HG02840 (cell line): ENCODE data around the gene ESPNL.

Source experiments
- ATAC-seq: cut with Tn5 transposase; IDR thresholded peaks from one replicate; pipeline ENCODE4 v1.9.1; 2021; ENCODE audit warnings: mild to moderate bottlenecking, moderate library complexity, moderate number of reproducible peaks; ENCODE audit not compliant: unreplicated experiment, low FRiP score

ESPNL gene

DNA sequence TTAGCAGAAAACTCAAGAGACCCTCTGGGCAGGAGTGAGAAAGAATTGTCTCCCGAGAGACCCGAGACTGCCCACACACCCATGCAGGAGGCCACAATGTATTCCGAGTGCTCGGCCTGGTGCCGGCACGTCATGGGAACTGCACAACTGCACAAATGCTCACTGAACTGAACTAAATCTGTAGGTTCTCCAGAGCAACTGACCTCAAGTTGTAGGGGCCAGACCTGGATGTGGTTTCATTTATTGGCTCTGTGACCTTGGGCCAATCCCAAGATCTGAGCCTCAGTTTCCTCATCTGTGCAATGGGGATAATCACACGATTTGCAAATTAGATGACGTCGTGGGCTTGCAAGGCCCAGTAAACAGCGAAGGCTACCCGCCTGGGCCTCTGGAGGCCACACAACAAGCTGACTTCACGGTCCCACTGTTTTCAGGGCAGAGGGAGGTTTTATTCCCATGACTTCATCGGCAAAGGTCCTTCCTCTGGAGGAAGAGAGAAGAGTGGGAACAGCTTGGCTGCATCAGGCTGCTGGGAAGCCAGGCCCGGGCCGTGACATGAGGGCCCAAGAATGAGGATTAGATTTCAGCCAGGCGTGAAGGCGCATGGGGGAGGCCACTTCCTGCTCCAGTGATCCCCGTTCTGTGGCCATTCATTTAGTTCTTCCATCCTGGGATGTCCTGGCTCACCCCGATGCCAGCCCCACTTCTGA, 55.1 kb downstream of the ESPNL start:
- ATAC-seq = no peak

DNA sequence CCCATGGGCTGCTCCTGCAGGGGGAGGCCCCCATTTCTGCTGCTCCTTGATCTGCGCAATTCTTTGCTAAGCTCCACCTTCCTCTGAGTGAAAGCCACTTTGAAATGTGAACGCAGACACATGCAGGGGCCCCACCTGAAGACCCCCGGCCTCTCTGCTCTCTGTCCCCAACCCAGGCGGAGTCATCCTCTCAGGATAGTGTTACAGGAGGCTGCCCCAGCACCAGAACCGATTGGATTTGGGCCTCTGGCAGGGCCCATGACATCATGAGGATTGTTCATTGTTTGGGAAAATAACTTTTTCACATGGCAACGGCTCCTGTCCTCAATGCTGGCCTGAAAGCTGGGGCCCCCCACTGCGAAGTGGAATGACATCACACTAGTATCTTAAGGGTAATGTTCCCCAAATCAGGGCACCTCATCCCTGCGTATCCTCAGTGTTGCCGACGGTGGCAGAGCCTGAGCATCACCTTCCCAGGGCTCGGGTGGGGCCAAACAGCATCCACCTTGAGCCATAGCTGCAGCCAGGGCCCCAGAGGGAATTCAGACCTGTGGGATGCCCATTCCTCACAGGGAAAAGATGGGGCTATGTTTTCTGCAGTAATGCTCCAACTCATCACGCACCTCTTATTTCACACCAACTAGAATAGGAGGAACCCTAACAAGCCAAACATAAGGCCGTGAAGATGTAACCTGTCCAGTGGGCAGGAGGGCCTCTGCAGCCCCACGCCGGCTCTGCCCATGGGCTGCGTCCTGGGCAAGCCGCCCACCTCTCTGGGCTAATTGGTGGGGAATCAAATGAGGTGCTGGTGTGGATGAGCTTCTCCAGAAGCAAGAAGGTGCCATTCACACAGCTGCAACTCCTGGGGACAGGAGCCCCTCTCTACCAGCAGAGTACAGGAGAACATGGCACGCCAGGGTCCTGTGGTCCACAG, 55.9 kb downstream of the ESPNL start:
- ATAC-seq = no peak

DNA sequence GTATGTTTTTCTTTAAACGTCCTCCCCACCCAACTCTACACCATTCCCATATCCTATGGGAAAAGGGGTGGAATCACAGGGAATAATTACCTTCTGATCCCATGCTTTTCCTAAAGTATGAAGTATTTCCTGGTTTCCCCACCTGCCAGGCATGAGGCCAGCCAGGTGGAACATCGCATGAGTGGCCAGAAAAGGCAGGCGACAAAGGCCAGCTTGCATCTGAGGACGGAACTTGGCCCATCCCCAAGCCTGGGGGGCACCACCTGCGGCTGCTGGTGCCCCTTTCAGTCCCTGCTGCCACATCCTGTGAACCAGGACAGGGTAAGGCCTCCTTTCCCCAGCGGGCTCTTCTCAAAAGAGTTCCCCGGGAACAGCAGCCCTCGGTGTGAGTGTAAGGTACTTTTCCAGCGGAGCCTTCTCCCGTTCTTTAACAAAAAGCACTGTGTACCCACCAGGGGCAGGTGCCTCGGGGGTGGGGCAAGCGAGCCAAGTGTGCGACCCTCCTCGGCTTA, 57.4 kb downstream of the ESPNL start:
- no peak for ATAC-seq

DNA sequence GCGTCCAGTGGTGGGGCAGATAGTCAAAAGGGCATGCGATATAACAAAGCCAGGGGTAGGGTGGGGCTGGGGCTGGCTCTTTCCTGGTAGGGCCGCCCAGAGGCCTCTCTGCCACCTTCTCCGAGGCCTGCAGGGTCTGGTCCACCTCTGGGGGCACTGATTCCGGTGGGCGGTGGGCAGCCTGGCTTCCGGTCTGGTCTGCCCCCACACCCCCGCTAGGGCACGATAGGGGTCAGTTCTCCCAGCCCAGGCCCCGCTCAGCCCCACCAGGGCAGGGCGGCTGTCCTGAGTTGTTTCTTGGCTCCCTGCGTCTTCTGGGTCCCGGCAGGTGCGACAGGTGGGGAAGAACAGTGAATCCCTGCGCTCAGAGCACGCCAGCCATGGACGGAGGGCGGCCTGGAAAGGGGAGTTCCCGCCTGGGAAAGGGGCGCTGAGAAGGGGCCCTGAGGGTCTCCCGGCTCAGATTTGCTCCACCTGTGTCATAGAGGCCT, 57.9 kb downstream of the ESPNL start:
- no peak for ATAC-seq

DNA sequence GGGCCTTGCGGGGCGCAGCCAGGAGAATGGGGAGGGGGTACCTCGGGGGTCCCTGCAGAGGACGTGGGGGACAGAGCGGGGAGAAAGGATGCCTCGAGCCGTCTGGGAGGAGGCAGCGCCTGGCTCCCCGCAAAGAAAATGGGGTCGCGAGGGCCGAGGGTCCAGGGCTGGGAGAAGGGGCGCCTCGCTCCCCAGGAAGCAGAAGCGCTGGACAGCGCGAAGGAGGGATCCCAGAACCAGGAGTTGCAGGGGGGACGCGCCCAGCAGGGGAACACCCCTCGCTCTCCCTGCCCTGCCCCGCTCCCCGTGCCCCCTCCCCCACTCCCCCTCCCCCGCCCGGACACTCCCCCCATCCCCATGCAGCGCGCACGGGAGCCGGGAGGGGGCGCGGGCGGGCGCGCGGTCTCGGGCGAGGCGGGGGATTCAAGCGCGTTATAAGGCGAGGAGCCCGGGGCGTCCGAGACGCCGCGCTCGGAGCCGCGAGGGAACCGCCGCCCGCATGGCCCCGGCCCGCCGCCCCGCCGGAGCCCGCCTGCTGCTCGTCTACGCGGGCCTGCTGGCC, 58.5 kb downstream of the ESPNL start, which contains the start of gene ERFE:
TSS of gene ERFE (plus strand) at position 462 of the 562 bp plus-strand sequence. CDS start at position 500, 38 bp downstream.
- ATAC-seq = no peak

DNA sequence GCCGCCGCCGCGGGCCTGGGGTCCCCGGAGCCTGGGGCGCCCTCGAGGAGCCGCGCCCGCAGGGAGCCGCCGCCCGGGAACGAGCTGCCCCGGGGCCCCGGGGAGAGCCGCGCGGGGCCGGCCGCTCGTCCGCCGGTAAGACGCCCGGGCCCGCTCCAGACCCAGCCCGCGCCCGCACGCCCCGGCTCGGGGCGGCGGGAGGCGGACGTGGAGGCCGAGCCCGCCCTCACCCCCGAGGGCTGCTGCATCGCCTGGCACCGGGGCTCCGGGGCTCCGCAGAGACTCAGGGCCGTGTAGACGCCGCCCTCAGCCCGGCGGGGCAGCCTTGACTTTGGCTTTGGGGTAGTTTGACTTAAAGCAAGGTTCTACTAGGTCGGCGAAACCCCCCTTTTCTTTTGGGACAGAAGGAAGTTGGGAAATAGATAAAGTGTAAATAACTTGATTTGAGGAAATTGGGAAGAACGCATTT, 59.0 kb downstream of the ESPNL start:
- ATAC-seq = no peak

DNA sequence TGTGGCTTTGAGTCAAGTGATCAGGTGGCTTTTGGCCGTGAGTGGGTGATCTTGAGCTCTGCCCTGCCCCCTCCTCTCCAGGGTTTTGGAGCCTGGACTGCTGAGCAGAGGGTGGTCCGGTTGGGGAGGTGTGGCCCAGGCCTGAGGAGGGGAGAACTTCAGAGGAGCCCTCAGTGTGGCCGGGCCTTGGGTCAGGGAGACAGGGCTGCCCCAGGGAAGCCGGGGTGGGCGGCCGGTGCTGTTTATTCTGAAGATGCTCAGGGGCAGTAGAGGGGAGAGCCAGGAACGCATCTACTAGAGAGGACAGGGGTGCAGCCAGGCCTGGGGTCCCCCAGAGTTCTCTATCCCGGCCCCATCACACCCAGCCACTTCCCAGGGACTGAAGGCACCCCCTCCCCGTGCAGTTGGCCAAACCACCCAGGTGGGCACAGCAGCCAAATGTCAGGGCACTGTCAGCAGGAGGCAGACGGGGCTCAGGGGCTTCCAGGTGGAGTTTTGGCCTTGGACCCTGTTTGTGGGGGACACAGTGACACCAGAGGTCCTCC, 59.6 kb downstream of the ESPNL start:
- ATAC-seq = no peak

DNA sequence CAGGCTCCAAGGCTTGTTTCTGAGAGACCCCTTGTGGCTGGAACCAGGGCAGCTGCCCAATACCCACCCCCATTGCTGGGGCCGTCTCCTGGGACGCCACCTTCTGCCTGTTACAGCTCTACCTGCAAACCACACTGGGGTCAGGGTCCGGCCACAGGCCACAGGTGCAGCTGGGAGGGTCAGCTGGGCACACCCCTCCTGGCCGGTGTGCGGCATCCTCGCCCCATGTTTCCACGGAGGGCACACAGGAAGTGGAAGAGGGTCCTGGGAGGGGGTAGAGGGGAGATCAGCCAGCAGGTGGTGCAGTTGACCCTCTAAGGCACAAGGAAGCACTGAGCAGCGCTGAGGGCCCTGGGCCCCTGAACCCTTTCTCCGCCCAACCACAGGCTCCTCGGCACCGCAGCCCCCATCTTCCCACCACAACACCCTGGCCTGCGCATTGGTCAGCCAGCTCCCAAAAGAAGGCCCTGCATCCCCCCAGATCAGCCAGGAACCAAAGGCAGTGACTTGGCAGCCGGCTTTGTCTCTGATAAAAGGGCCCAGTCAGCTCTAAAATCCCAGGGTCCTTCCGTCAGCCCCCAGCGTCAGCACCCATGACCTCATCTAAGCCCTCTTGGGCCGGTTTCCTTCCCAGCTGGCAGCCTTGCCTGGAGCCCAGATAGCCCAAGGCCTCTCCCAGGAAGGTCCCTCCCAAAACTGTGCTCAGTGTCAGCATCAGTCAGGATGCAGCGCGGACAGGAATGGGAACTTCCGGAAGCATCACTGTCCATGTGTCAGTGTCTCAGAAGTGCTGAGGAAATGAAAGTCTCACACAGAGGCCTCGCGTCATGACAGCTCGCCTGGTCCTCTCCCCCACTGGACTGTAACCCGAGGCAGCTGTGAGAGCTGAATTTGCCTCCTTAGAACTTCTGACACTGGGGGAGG, 60.3 kb downstream of the ESPNL start:
- no peak for ATAC-seq

DNA sequence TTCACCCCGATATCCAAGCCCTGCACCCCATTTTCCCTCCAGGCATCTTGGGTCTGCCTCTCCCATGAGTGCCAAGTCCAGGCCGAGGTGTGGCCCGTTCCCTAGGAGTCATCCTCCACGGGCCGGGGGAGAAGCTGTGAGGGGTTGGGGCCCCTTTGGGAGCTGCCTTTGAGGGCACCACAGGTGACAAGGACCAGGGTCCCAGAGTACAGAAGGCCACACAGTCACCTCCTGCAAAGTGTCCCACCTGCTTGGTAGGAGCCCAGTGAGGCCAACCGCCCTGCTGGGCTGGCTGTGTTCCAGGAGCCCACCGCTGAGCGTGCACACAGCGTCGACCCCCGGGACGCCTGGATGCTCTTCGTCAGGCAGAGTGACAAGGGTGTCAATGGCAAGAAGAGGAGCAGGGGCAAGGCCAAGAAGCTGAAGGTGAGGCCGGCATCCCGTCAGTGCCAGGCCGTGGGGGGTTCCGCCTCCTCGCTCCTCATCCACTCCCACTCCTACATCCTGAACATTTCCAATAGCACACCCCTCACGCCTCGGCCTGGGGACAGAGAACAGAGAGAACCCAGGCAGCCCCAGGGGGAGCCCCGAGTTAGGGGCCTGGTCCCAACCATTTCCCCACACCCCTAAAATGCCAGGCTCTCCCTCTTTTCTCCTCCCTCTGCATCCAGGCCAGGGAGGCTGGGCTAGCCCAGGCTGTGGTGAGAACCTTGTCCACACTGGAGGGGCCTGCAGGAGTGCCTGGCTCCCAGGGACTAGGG, 61.3 kb downstream of the ESPNL start:
- no peak for ATAC-seq

DNA sequence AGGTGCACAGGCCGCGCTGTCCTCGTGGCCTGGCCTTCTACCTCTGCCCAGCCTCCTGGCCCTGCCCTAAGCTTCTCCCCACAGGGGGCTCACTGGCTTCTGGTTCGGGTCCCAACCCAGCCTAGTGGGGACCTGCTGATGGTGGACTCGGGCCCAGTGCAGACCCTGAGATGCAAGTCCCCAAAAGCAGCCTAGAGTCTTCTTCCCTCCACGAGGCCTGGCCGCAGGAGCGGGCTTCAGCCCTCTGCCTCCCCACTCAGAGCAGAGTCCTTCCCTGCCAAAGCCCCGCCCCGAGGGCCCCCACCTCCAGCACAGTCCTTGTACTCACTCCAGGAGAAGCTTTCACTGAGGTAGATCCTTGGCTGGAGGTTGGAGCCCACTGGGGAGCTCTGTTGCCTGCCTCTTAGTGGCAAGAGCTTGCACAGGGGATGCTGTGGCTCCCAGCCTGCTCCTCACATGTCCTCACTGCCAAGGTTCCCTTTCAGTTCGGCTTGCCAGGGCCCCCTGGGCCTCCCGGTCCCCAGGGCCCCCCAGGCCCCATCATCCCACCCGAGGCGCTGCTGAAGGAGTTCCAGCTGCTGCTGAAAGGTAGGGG, 62.2 kb downstream of the ESPNL start:
- ATAC-seq = no peak

DNA sequence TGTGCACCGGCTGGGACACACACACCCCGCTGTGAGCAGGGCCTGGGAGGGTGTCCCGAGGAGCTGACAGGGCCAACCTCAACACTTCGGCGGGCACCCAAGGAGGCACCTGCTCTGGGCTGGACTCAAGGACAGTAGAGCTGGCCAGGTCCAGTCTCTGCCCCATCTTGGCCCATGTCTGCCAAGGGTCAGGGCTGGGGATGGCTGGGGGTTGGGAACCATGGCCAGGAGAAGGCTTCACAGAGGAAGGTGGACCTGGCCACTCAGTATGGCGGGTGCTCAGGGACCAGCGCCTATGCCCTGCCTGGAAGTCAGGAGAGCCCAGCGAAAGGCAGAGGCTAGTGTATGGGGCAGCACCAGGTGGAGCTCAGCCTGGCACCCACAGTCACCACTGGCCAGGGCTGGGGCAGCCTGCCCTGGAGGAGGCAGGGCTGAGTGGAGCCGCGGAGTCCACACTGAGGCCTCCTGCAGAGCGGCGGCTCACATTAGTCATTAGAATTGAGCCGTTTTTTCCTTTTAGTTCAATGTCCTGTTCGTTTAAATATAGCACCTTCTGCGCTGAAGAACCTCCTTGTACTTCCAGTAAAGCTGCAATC, 62.8 kb downstream of the ESPNL start:
- ATAC-seq = no peak

DNA sequence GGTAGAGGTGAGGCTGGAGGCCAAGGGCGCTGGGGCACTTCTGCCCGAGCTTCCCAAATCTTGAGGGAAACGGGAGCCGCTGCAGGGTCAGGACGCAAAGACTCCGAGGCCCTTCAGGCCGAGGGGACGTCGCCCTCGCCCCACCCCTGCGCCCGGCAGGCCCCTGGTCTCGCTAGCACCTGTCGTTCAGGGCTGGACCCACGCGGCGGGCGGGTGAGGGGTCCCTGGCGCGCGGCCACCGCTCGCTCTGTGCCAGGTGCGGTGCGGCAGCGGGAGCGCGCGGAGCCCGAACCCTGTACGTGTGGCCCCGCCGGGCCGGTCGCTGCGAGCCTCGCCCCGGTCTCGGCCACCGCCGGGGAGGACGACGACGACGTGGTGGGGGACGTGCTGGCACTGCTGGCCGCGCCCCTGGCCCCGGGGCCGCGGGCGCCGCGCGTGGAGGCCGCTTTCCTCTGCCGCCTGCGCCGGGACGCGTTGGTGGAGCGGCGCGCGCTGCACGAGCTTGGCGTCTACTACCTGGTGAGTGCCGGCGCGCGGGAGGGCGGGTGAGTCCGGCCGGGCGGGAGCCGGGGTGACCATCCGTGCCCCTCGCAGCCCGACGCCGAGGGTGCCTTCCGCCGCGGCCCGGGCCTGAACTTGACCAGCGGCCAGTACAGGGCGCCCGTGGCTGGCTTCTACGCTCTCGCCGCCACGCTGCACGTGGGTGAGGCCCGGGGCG, 63.5 kb downstream of the ESPNL start:
- no peak for ATAC-seq

DNA sequence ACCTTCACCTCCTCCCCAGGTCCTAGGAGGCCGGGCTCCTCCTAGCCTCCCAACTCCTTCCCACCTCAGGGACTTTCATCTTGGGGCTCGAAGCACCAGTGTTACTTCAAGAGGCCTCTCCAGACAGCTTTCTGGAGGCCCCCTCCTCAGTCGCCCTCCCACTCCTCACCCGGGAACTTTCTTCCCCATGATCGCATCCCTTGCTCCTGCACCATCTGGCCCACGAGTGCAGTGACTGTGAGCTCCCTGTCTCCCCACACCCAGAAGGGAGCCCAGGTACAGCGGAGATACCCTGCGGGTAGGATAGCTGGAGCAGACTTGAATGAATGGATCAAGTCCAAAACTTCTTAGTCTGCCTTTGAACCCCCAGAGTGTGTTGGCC, 64.8 kb downstream of the ESPNL start:
- ATAC-seq = no peak

DNA sequence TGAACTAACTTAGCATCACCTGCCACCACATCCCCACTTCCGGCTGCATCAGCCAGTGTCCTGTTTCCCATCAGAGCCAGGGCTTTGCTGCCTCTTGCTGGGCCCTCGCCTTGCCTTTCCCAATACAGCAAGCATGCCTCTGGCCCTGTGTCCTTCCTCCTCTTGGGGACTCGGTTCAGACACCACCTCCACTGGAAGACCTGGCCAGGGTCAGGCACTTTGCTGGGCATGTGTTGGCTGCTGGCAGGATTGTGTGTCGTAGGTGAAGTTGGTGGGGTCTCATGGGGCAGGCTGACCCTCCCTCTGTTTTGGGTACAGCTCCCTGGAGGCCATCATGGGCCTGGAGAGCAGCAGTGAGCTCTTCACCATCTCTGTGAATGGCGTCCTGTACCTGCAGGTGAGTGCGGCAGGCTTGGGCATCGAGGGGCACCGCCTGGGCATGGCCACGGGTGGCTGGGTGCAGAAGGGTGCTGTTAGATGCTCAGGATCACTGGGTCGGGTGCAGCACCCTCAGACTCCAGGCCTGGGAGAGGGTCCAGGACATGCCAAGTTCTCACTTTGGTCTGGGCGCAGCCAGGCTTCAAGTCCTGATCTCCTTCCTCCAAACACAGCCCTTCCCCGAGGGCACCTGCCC, 65.3 kb downstream of the ESPNL start:
- ATAC-seq = no peak

DNA sequence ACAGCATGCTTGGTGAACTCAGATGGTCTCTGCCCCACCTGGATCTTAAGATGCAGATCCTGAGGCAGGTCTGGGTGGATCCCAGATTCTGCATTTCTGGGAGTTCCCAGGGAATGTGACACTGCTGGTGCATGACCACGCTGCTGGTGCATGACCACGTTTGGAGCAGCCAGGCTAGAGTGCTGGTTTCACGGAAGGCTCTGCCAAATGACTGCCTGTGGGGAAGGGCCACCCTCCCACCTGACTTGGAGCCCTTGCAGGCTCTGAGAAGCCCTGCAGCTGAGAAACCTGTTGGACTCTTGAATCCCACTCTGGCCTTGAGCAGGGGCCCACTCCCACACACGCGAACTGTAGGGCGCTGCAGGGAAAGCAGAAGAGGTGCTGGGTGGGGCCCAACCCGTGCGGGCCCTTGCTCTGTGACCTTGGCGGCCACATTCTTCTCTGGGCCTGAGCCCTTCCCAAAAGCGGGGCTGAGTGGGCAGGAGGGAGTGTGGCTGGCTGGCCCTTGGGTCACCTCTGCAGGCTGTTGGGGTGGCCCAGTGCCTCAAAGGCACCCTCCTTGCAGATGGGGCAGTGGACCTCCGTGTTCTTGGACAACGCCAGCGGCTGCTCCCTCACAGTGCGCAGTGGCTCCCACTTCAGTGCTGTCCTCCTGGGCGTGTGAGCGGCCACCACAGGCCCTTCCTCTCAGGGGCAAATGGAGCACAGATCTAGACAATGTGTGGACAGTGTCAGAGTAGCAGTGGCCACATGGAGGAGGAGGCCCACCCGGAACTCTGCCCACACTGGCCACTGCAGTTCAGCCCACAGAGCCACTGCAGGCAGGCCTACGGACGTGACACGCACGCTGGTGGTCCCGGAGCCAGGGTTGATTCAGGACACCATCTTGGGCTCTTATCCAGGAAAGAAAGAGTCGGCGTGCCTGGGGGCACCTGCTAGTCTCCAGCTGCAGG, 66.5 kb downstream of the ESPNL start:
- ATAC-seq = no peak

DNA sequence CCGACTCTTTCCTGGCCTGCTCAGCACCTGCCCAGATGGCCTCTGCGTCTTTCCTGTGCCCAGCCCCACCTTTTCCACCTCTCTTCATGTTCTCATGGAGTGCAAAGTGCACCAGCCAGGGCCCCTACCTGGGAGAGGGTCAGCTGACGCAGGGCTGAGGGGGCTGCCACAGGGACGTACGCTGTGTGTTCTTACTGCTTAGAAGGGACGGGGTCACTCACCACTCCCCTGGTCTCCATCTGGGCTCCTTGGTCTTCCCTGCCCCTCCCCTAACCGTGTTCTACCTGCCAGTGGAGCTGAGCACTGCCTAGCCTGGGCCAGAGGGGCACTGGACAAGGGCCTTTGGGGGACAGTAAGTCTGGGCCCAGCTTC, 67.2 kb downstream of the ESPNL start:
- no peak for ATAC-seq
